Stimulated activated naive CD8-positive, alpha-beta T cell treated with anti-CD3 and anti-CD28 coated beads, Interleukin-15, Interleukin-2, amounts not matched to agents 100 ng/mL and 50 ng/mL, for 24 hours (primary cell): Measurements from ENCODE around the gene STYK1.
"Not testable (repeated sequence)": the region's sequence is repeated elsewhere in the genome, so short reads cannot be mapped to it uniquely, and the experiment has no call there.

Experiments
- H3K27ac Mint-ChIP-seq: one replicate; pipeline ENCODE4 v1.8.0; 2021; ENCODE audit warnings: mild to moderate bottlenecking, mixed read lengths
- H3K27me3 Mint-ChIP-seq: one replicate; pipeline ENCODE4 v1.8.0; 2021; ENCODE audit warnings: mixed read lengths
- H3K36me3 Mint-ChIP-seq: one replicate; pipeline ENCODE4 v1.8.0; 2021; ENCODE audit warnings: low read depth, mixed read lengths
- H3K4me1 Mint-ChIP-seq: one replicate; pipeline ENCODE4 v1.8.0; 2021; ENCODE audit warnings: low read depth, mixed read lengths
- H3K4me3 Mint-ChIP-seq: one replicate; pipeline ENCODE4 v1.8.0; 2021; ENCODE audit warnings: mild to moderate bottlenecking, mixed read lengths
- H3K9me3 Mint-ChIP-seq: one replicate; pipeline ENCODE4 v1.8.0; 2021; ENCODE audit warnings: mixed read lengths

STYK1 gene

DNA sequence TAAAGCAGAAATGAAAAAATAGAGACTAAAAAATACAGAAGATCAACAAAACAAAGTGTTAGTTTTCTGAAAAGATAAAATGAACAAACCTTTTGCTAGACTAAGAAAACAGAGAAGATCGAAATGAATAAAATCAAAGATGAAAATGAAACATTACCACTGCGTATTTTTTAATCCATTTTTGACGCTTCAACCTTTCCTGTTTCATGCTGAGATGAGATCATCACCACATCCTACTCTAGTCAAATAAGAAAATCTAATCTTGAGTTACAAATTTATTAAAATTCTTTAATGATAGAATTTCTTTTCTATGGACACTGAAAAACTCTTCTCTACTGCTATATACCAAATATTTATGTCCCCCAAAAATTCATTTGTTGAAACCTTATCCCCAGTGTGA, 91.1 kb downstream of the STYK1 start:
- H3K27ac Mint-ChIP-seq: no peak overlapping the region
- H3K27me3 Mint-ChIP-seq: no peaks in the 10 kb centered on the region
- H3K36me3 Mint-ChIP-seq: peaks cover 49% of the 10 kb centered on the region
- no peaks in the 10 kb centered on the region for H3K9me3 Mint-ChIP-seq
- no peaks in the 10 kb centered on the region for H3K4me1 Mint-ChIP-seq
- no peak overlapping the region for H3K4me3 Mint-ChIP-seq

GRCh38 chr12:10582133-10582532, 91.7 kb downstream of the STYK1 start:
- H3K4me1 Mint-ChIP-seq, H3K27me3 Mint-ChIP-seq, H3K9me3 Mint-ChIP-seq, H3K27ac Mint-ChIP-seq, H3K4me3 Mint-ChIP-seq: not testable (repeated sequence)
- peaks cover 43% of the 10 kb centered on the region for H3K36me3 Mint-ChIP-seq

DNA sequence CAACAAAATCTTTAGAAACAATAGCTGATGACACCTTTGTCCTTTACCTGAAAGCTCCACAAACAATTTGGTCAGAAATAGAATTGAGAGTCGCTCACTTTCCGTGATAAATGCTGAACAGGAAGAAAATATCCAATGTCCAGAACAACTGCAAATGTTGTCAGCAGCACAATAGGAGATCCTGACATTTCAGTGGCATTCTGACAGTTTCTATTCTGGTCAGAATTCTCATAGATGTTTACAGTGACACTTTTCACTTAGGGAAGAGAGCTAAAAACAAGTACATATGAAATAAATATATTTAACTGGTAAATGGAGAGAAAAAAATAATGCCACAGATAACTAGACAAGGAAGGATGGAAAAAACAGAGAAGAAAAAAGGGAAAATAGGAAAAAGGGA, 99.5 kb downstream of the STYK1 start:
- peaks cover 13% of the 10 kb centered on the region for H3K4me1 Mint-ChIP-seq
- no peaks in the 10 kb centered on the region for H3K27me3 Mint-ChIP-seq
- no peak overlapping the region for H3K27ac Mint-ChIP-seq
- no peak overlapping the region for H3K4me3 Mint-ChIP-seq
- H3K36me3 Mint-ChIP-seq: peaks cover 34% of the 10 kb centered on the region
- no peaks in the 10 kb centered on the region for H3K9me3 Mint-ChIP-seq

GRCh38 chr12:10572021-10572490, 101.8 kb downstream of the STYK1 start:
- peaks cover 21% of the 10 kb centered on the region for H3K4me1 Mint-ChIP-seq
- H3K36me3 Mint-ChIP-seq: peaks cover 44% of the 10 kb centered on the region

DNA sequence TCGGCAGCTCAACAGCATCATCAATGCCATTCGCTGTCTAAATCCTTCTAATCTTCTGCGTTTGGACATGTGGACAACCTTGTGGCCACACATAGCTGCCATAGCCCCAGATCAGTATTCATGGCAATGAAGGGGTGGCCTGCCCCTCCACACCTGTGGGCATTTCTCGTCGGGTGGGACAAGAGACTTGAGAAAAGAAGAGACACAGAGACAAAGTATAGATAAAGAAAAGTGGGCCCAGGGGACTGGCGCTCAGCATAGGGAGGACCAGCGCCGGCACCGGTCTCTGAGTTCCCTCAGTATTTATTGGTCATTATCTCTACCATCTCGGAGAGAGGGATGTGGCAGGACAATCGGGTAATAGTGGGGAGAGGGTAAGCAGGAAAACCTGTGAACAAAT, 102.7 kb downstream of the STYK1 start:
- no peak overlapping the region for H3K4me3 Mint-ChIP-seq
- no peak overlapping the region for H3K27ac Mint-ChIP-seq
- peaks cover 28% of the 10 kb centered on the region for H3K4me1 Mint-ChIP-seq
- H3K36me3 Mint-ChIP-seq: peaks cover 44% of the 10 kb centered on the region
- no peaks in the 10 kb centered on the region for H3K9me3 Mint-ChIP-seq
- H3K27me3 Mint-ChIP-seq: no peaks in the 10 kb centered on the region

More at GRCh38 chr12:10572021-10572490, 101.8 kb downstream of the STYK1 start:
- H3K4me3 Mint-ChIP-seq, H3K9me3 Mint-ChIP-seq, H3K27me3 Mint-ChIP-seq, H3K27ac Mint-ChIP-seq: not testable (repeated sequence)
